HUES64 (cell line): ENCODE results near the gene ANTXR1.

ENCODE experiments used
- H3K27ac ChIP-seq: 2 replicates; pipeline ENCODE4 v1.7.0; 2013; ENCODE audit warnings: low read depth, low read length, inconsistent platforms
- H3K27me3 ChIP-seq: 2 replicates; pipeline ENCODE4 v1.6.1; 2013; ENCODE audit warnings: mild to moderate bottlenecking, low read length; ENCODE audit not compliant: insufficient read depth
- H3K36me3 ChIP-seq: 2 replicates; pipeline ENCODE4 v1.6.1; 2013; ENCODE audit warnings: mild to moderate bottlenecking, low read length; ENCODE audit not compliant: insufficient read depth
- H3K4me1 ChIP-seq: 2 replicates; pipeline ENCODE4 v1.6.1; 2013; ENCODE audit warnings: mild to moderate bottlenecking, low read length, moderate library complexity; ENCODE audit not compliant: insufficient read depth
- H3K4me3 ChIP-seq: 2 replicates; pipeline ENCODE4 v1.5.1; 2013; ENCODE audit warnings: mild to moderate bottlenecking, low read length, moderate library complexity
- H3K9ac ChIP-seq: 2 replicates; pipeline ENCODE4 v1.6.1; 2013; ENCODE audit warnings: mild to moderate bottlenecking, low read depth, low read length
- H3K9me3 ChIP-seq: 2 replicates; pipeline ENCODE4 v1.6.1; 2013; ENCODE audit warnings: low read depth, low read length; ENCODE audit not compliant: insufficient read depth
- WGBS: fragments of 150-250, 120-280 bp; methylation state at CpG from one replicate; pipeline ENCODE4 v1.1.7; 2013; ENCODE audit warnings: missing lambda C conversion rate; 5-methylcytosine and 5-hydroxymethylcytosine counted together

ANTXR1 gene

GRCh38 chr2:68978098-68978497, 34.9 kb upstream of the ANTXR1 start:
- Histone ChIP-seq H3K4me1 (no peaks in the 10 kb centered on the region), H3K9me3 (no peaks in the 10 kb centered on the region), H3K36me3 (no peaks in the 10 kb centered on the region), H3K4me3 (no peak overlapping the region), H3K9ac (no peak overlapping the region), H3K27ac (no peak overlapping the region), H3K27me3 (no peaks in the 10 kb centered on the region)
- 96% methylated on average over 2 of the region's 3 CpGs for WGBS

- Histone ChIP-seq H3K27ac (no peak overlapping the region), H3K9me3 (no peaks in the 10 kb centered on the region), H3K4me1 (no peaks in the 10 kb centered on the region), H3K4me3 (no peak overlapping the region), H3K36me3 (no peaks in the 10 kb centered on the region), H3K27me3 (no peaks in the 10 kb centered on the region), H3K9ac (no peak overlapping the region)
- WGBS = 93% methylated on average over 1 of the region's 1 CpG
These were observed 32.0 kb upstream of the ANTXR1 start for GRCh38 chr2:68980956-68981355.

GRCh38 chr2:68987021-68987503, 25.9 kb upstream of the ANTXR1 start:
- Histone ChIP-seq H3K9ac (no peak overlapping the region), H3K36me3 (no peaks in the 10 kb centered on the region), H3K27ac (no peak overlapping the region), H3K4me1 (no peaks in the 10 kb centered on the region), H3K9me3 (no peaks in the 10 kb centered on the region), H3K27me3 (no peaks in the 10 kb centered on the region), H3K4me3 (no peak overlapping the region)
- 92% methylated on average over 5 of the region's 5 CpGs for WGBS

GRCh38 chr2:68989035-68989434, 23.9 kb upstream of the ANTXR1 start:
- no peaks in the 10 kb centered on the region for H3K9me3 ChIP-seq
- H3K36me3 ChIP-seq = no peaks in the 10 kb centered on the region
- no peaks in the 10 kb centered on the region for H3K4me1 ChIP-seq
- no peaks in the 10 kb centered on the region for H3K27me3 ChIP-seq
- WGBS = 91% methylated on average over 4 of the region's 5 CpGs
- no peak overlapping the region for H3K9ac ChIP-seq
- H3K4me3 ChIP-seq = no peak overlapping the region
- no peak overlapping the region for H3K27ac ChIP-seq

- H3K36me3 ChIP-seq = no peaks in the 10 kb centered on the region
- H3K9ac ChIP-seq = no peak overlapping the region
- no peak overlapping the region for H3K4me3 ChIP-seq
- H3K27me3 ChIP-seq = no peaks in the 10 kb centered on the region
- 93% methylated on average over 5 of the region's 5 CpGs for WGBS
- H3K9me3 ChIP-seq = no peaks in the 10 kb centered on the region
- H3K27ac ChIP-seq = no peak overlapping the region
- H3K4me1 ChIP-seq = no peaks in the 10 kb centered on the region
These were observed 20.6 kb upstream of the ANTXR1 start for GRCh38 chr2:68992341-68992740.

- Histone ChIP-seq H3K9ac (no peak overlapping the region), H3K9me3 (no peaks in the 10 kb centered on the region), H3K27ac (no peak overlapping the region), H3K4me1 (no peaks in the 10 kb centered on the region), H3K4me3 (no peak overlapping the region), H3K27me3 (no peaks in the 10 kb centered on the region), H3K36me3 (no peaks in the 10 kb centered on the region)
- WGBS = 91% methylated on average over 3 of the region's 3 CpGs
These were observed 20.0 kb upstream of the ANTXR1 start for GRCh38 chr2:68992933-68993332.

- H3K36me3 ChIP-seq = no peaks in the 10 kb centered on the region
- 94% methylated on average over 7 of the region's 7 CpGs for WGBS
These were observed 19.3 kb upstream of the ANTXR1 start for GRCh38 chr2:68993660-68994059.

GRCh38 chr2:68994864-68995263, 18.1 kb upstream of the ANTXR1 start:
- whole genome bisulfite sequencing = 89% methylated on average over 4 of the region's 4 CpGs
- Histone ChIP-seq H3K4me3 (no peak overlapping the region), H3K9ac (no peak overlapping the region), H3K9me3 (no peaks in the 10 kb centered on the region), H3K36me3 (no peaks in the 10 kb centered on the region), H3K27ac (no peak overlapping the region), H3K4me1 (no peaks in the 10 kb centered on the region), H3K27me3 (no peaks in the 10 kb centered on the region)

More at GRCh38 chr2:68993660-68994059, 19.3 kb upstream of the ANTXR1 start:
- Histone ChIP-seq H3K27me3 (no peaks in the 10 kb centered on the region), H3K9ac (no peak overlapping the region), H3K9me3 (no peaks in the 10 kb centered on the region), H3K27ac (no peak overlapping the region), H3K4me1 (no peaks in the 10 kb centered on the region), H3K4me3 (no peak overlapping the region)

GRCh38 chr2:68995916-68996315, 17.1 kb upstream of the ANTXR1 start:
- no peak overlapping the region for H3K9ac ChIP-seq
- no peaks in the 10 kb centered on the region for H3K9me3 ChIP-seq
- WGBS = 79% methylated on average over 3 of the region's 3 CpGs
- no peaks in the 10 kb centered on the region for H3K4me1 ChIP-seq
- no peaks in the 10 kb centered on the region for H3K36me3 ChIP-seq
- H3K4me3 ChIP-seq = no peak overlapping the region
- H3K27me3 ChIP-seq = no peaks in the 10 kb centered on the region
- H3K27ac ChIP-seq = no peak overlapping the region

GRCh38 chr2:68997401-68997800, 15.6 kb upstream of the ANTXR1 start:
- H3K27ac ChIP-seq = no peak overlapping the region
- no peaks in the 10 kb centered on the region for H3K36me3 ChIP-seq
- no peak overlapping the region for H3K4me3 ChIP-seq
- H3K27me3 ChIP-seq = no peaks in the 10 kb centered on the region
- H3K9me3 ChIP-seq = peaks cover 6% of the 10 kb centered on the region; the same call in 1 of the 2 replicates
- H3K4me1 ChIP-seq = no peaks in the 10 kb centered on the region
- H3K9ac ChIP-seq = no peak overlapping the region

GRCh38 chr2:69001879-69002278, 11.1 kb upstream of the ANTXR1 start:
- H3K27ac ChIP-seq = no peak overlapping the region

GRCh38 chr2:69003731-69004130, 9.2 kb upstream of the ANTXR1 start:
- H3K4me1 ChIP-seq = no peaks in the 10 kb centered on the region
- no peak overlapping the region for H3K27ac ChIP-seq
- WGBS = 92% methylated on average over 2 of the region's 2 CpGs
- H3K9ac ChIP-seq = no peak overlapping the region
- no peaks in the 10 kb centered on the region for H3K27me3 ChIP-seq
- no peaks in the 10 kb centered on the region for H3K36me3 ChIP-seq
- H3K4me3 ChIP-seq = no peak overlapping the region
- H3K9me3 ChIP-seq = peaks cover 6% of the 10 kb centered on the region; the same call in 1 of the 2 replicates

More at GRCh38 chr2:69001879-69002278, 11.1 kb upstream of the ANTXR1 start:
- Histone ChIP-seq H3K9me3 (peaks cover 6% of the 10 kb centered on the region; the same call in 1 of the 2 replicates), H3K9ac (no peak overlapping the region), H3K4me3 (no peak overlapping the region), H3K27me3 (no peaks in the 10 kb centered on the region), H3K4me1 (no peaks in the 10 kb centered on the region), H3K36me3 (no peaks in the 10 kb centered on the region)
